GM23338 (cell line): ENCODE measurements around the gene TEX35. TPM values are rescaled to one million over a fixed set of nuclear protein-coding genes. Genes with fewer than 3 reads are reported as not detected.
A peak's percentile ranks its signal among the peaks of the same experiment; 100 is the strongest.

Source experiments
- ATAC-seq: fragments of 200-7000 bp; cut with Tn5 transposase; 3 replicates; pipeline ENCODE4 v1.9.1; 2020
- DNase-seq: peaks from one replicate; pipeline ENCODE4 v3.0.0-alpha.2; 2015; ENCODE audit warnings: low spot score
- H2AFZ ChIP-seq: fragments of 200-600 bp; sonication (generic); 2 replicates; pipeline ENCODE4 v1.8.0; 2016; ENCODE audit warnings: antibody characterized with exemption, mild to moderate bottlenecking, moderate library complexity
- H3F3A ChIP-seq: fragments of 200-600 bp; sonication (generic); replicated peaks from 2 replicates; pipeline ENCODE4 v1.8.0; 2017; ENCODE audit warnings: antibody characterized with exemption, mixed run types, low read depth
- H3K27ac ChIP-seq: fragments of 200-600 bp; sonication (generic); 2 replicates; pipeline ENCODE4 v1.6.1; 2016; ENCODE audit warnings: low read depth
- H3K27me3 ChIP-seq: fragments of 200-600 bp; sonication (generic); 2 replicates; pipeline ENCODE4 v1.8.0; 2016; ENCODE audit warnings: mild to moderate bottlenecking, mixed run types, moderate library complexity; ENCODE audit not compliant: insufficient read depth
- H3K36me3 ChIP-seq: fragments of 200-600 bp; sonication (generic); 2 replicates; pipeline ENCODE4 v1.8.0; 2016; ENCODE audit warnings: mild to moderate bottlenecking; ENCODE audit not compliant: insufficient read depth
- H3K4me1 ChIP-seq: fragments of 200-600 bp; sonication (generic); 2 replicates; pipeline ENCODE4 v1.8.0; 2016; ENCODE audit warnings: mild to moderate bottlenecking, moderate library complexity; ENCODE audit not compliant: insufficient read depth
- H3K4me2 ChIP-seq: fragments of 200-600 bp; sonication (generic); 2 replicates; pipeline ENCODE4 v1.7.1; 2017; ENCODE audit warnings: mixed run types
- H3K4me3 ChIP-seq: fragments of 200-600 bp; sonication (generic); 2 replicates; pipeline ENCODE4 v1.6.1; 2016; ENCODE audit warnings: mixed run types
- H3K79me2 ChIP-seq: fragments of 200-600 bp; sonication (generic); replicated peaks from 2 replicates; pipeline ENCODE4 v1.8.0; 2017; ENCODE audit warnings: mild to moderate bottlenecking; ENCODE audit not compliant: insufficient read depth
- H3K9me2 ChIP-seq: fragments of 200-600 bp; sonication (generic); 2 replicates; pipeline ENCODE4 v1.8.0; 2017; ENCODE audit not compliant: insufficient read depth
- H4K20me1 ChIP-seq: fragments of 200-600 bp; sonication (generic); replicated peaks from 2 replicates; pipeline ENCODE4 v1.8.0; 2017; ENCODE audit warnings: mild to moderate bottlenecking; ENCODE audit not compliant: insufficient read depth
- H3K27ac Mint-ChIP-seq: 2 replicates; pipeline ENCODE4 v1.8.0; 2020; ENCODE audit warnings: inconsistent platforms, mild to moderate bottlenecking, moderate library complexity, mixed read lengths
- H3K27me3 Mint-ChIP-seq: 3 replicates; pipeline ENCODE4 v1.8.0; 2022; ENCODE audit warnings: low read depth, mild to moderate bottlenecking, moderate library complexity, mixed read lengths, inconsistent platforms; ENCODE audit not compliant: insufficient read depth, poor library complexity
- H3K36me3 Mint-ChIP-seq: 3 replicates; pipeline ENCODE4 v1.8.0; 2021; ENCODE audit warnings: low read depth, mild to moderate bottlenecking, inconsistent platforms, moderate library complexity, mixed read lengths
- H3K4me1 Mint-ChIP-seq: 3 replicates; pipeline ENCODE4 v1.8.0; 2020; ENCODE audit warnings: mild to moderate bottlenecking, inconsistent platforms, mixed read lengths
- H3K4me3 Mint-ChIP-seq: 3 replicates; pipeline ENCODE4 v1.8.0; 2021; ENCODE audit warnings: moderate library complexity, mild to moderate bottlenecking, inconsistent platforms, mixed read lengths
- H3K9me3 Mint-ChIP-seq: 3 replicates; pipeline ENCODE4 v1.8.0; 2020; ENCODE audit warnings: moderate library complexity, mild to moderate bottlenecking, inconsistent platforms, mixed read lengths
- CREB1 ChIP-seq: fragments of 250-450 bp; sonication (Bioruptor Pico); IDR thresholded peaks from 2 replicates; pipeline ENCODE4 v1.5.0; 2020; ENCODE audit warnings: low read depth, mild to moderate bottlenecking, moderate library complexity
- JUNB ChIP-seq: IDR thresholded peaks from one replicate; pipeline ENCODE4 v1.6.1; 2016; ENCODE audit warnings: antibody characterized with exemption; ENCODE audit not compliant: unreplicated experiment
- NANOG ChIP-seq: IDR thresholded peaks from 2 replicates; pipeline ENCODE4 v1.6.1; 2016; ENCODE audit warnings: antibody characterized with exemption, borderline replicate concordance
- POLR2AphosphoS5 ChIP-seq: IDR thresholded peaks from 2 replicates; pipeline ENCODE4 v1.6.1; 2016; ENCODE audit warnings: antibody characterized with exemption, low read depth
- STAT1 ChIP-seq: IDR thresholded peaks from one replicate; pipeline ENCODE4 v1.6.1; 2016; ENCODE audit warnings: antibody characterized with exemption; ENCODE audit not compliant: unreplicated experiment
- ZNF114 ChIP-seq: fragments of 250-450 bp; sonication (Bioruptor Pico); IDR thresholded peaks from 2 replicates; pipeline ENCODE4 v1.5.0; 2020; ENCODE audit warnings: mild to moderate bottlenecking, moderate library complexity
- ZNF331 ChIP-seq: fragments of 250-450 bp; sonication (Bioruptor Pico); IDR thresholded peaks from 2 replicates; pipeline ENCODE4 v1.5.0; 2020; ENCODE audit warnings: low read depth, mild to moderate bottlenecking, moderate library complexity
- polyA plus RNA-seq: library from polyadenylated mRNA; unstranded; fragments of >200 nt; fragmentation: Nextera tagmentation; extraction: Ambion mirVana; gene quantifications from 2 replicates; pipeline ENCODE4 v1.2.1, GENCODE V29; 2016
- total RNA-seq: library from RNA; depleted of rRNA; stranded (reverse); fragments of >200 nt; shearing (Covaris generic); gene quantifications from 2 replicates; pipeline ENCODE4 v1.2.3, GENCODE V29; 2014
- TF ChIP-seq, protein P1 (sequence below): fragments of 250-450 bp; sonication (Bioruptor Pico); IDR thresholded peaks from 2 replicates; pipeline ENCODE4 v1.5.0; 2020; ENCODE audit warnings: mild to moderate bottlenecking, moderate library complexity
- TF ChIP-seq, protein P2 (sequence below): IDR thresholded peaks from 2 replicates; pipeline ENCODE4 v1.6.1; 2016; ENCODE audit warnings: antibody characterized with exemption
- TF ChIP-seq, protein P3 (sequence below), 2 experiments: fragments of 200-600 bp in 1 of 2; sonication (generic) in 1 of 2; conservative IDR thresholded peaks; 2 replicates each; pipeline versions ENCODE4 v1.5.1 to v1.6.1; 2016 to 2017; ENCODE audit warnings: antibody characterized with exemption in 2 of 2, low read depth in 2 of 2, mild to moderate bottlenecking in 2 of 2, moderate library complexity in 1 of 2

Gene TEX35
- total and polyA plus RNA-seq, 2 experiments from 2014 or later, result not detected

DNA sequence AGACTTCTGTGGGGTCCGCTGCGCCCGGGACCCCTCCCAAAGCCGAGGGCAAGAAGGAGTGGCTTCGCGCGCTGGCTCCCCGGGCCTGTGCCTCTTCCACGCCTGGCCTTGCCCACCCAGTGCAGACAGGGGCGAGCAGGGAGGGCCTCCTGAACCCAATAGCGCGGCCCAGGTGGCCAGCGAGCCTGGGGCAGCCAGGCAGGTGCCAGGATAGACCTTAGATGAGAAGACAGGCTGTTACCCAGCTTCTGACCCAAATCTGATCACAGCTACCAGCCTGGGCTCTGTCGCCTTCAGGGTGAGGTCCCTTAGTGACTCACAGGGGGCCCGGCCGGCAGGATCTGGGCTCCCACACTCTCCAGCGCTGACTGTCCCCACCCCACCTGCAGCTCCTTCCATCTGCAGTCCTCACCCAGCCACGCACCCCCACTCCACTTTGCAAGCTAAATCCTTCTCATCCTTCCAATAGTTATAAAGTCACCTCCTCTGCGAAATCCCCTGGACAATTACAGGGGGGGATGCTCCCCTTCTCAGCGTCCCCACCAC lies 25.8 kb upstream of the TEX35 start:
- no peaks in the 10 kb centered on the region; the same call in 2 of the 3 replicates for H3K36me3 Mint-ChIP-seq
- Histone ChIP-seq H3K4me1 (no peaks in the 10 kb centered on the region), H3K79me2 (no peaks in the 10 kb centered on the region), H4K20me1 (no peaks in the 10 kb centered on the region), H2AFZ (peak overlapping the region; percentile 83; the same call in 1 of the 2 replicates), H3K27me3 (no peaks in the 10 kb centered on the region), H3F3A (0 out of 2 replicates have a peak, but pooled peaks cover 6% of the 10 kb centered on the region), H3K9me2 (no peaks in the 10 kb centered on the region), H3K4me2 (no peak overlapping the region), H3K27ac (no peak overlapping the region), H3K4me3 (peak overlapping the region; percentile 37; the same call in 1 of the 2 replicates), H3K36me3 (no peaks in the 10 kb centered on the region)
- no peak for TF ChIP-seq POLR2AphosphoS5
- TF ChIP-seq STAT1, result no peak
- no peak for TF ChIP-seq ZNF114 (CRISPR knock-in tag)
- TF ChIP-seq JUNB, result no peak
- ATAC-seq (peak; percentile 60), DNase-seq (no peak)
- no peak overlapping the region for H3K4me3 Mint-ChIP-seq
- peaks cover 10% of the 10 kb centered on the region for H3K27me3 Mint-ChIP-seq
- no peaks in the 10 kb centered on the region for H3K9me3 Mint-ChIP-seq
- H3K4me1 Mint-ChIP-seq, result peaks cover 6% of the 10 kb centered on the region
- H3K27ac Mint-ChIP-seq, result no peak overlapping the region

DNA sequence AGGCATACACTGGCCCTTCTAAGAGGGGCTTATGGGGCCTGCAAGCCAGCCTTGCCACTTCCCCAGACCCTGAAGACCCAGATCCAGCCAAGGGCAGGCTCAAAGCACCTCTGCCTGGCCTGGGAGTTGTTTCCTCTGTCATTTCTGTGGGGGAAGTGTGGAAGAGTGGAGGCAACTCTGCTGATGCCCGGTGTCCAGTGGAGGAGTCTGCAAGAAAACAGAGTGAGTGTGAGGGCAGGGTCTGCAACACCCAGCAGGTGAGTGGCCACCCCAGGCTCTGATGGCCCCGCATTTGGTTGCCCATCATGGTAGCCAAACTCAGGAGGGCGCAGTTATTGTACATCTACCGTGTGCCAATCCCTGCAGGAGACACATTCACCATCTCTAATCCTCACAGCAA lies 24.5 kb upstream of the TEX35 start:
- TF ChIP-seq, protein P1, sequence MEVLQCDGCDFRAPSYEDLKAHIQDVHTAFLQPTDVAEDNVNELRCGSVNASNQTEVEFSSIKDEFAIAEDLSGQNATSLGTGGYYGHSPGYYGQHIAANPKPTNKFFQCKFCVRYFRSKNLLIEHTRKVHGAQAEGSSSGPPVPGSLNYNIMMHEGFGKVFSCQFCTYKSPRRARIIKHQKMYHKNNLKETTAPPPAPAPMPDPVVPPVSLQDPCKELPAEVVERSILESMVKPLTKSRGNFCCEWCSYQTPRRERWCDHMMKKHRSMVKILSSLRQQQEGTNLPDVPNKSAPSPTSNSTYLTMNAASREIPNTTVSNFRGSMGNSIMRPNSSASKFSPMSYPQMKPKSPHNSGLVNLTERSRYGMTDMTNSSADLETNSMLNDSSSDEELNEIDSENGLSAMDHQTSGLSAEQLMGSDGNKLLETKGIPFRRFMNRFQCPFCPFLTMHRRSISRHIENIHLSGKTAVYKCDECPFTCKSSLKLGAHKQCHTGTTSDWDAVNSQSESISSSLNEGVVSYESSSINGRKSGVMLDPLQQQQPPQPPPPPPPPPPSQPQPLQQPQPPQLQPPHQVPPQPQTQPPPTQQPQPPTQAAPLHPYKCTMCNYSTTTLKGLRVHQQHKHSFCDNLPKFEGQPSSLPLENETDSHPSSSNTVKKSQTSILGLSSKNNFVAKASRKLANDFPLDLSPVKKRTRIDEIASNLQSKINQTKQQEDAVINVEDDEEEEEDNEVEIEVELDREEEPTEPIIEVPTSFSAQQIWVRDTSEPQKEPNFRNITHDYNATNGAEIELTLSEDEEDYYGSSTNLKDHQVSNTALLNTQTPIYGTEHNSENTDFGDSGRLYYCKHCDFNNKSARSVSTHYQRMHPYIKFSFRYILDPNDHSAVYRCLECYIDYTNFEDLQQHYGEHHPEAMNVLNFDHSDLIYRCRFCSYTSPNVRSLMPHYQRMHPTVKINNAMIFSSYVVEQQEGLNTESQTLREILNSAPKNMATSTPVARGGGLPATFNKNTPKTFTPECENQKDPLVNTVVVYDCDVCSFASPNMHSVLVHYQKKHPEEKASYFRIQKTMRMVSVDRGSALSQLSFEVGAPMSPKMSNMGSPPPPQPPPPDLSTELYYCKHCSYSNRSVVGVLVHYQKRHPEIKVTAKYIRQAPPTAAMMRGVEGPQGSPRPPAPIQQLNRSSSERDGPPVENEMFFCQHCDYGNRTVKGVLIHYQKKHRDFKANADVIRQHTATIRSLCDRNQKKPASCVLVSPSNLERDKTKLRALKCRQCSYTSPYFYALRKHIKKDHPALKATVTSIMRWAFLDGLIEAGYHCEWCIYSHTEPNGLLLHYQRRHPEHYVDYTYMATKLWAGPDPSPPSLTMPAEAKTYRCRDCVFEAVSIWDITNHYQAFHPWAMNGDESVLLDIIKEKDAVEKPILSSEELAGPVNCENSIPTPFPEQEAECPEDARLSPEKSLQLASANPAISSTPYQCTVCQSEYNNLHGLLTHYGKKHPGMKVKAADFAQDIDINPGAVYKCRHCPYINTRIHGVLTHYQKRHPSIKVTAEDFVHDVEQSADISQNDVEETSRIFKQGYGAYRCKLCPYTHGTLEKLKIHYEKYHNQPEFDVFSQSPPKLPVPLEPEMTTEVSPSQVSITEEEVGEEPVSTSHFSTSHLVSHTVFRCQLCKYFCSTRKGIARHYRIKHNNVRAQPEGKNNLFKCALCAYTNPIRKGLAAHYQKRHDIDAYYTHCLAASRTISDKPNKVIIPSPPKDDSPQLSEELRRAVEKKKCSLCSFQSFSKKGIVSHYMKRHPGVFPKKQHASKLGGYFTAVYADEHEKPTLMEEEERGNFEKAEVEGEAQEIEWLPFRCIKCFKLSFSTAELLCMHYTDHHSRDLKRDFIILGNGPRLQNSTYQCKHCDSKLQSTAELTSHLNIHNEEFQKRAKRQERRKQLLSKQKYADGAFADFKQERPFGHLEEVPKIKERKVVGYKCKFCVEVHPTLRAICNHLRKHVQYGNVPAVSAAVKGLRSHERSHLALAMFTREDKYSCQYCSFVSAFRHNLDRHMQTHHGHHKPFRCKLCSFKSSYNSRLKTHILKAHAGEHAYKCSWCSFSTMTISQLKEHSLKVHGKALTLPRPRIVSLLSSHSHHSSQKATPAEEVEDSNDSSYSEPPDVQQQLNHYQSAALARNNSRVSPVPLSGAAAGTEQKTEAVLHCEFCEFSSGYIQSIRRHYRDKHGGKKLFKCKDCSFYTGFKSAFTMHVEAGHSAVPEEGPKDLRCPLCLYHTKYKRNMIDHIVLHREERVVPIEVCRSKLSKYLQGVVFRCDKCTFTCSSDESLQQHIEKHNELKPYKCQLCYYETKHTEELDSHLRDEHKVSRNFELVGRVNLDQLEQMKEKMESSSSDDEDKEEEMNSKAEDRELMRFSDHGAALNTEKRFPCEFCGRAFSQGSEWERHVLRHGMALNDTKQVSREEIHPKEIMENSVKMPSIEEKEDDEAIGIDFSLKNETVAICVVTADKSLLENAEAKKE (CRISPR knock-in tag), result no peak
- TF ChIP-seq NANOG, result no peak
- TF ChIP-seq ZNF331 (CRISPR knock-in tag), result no peak
- TF ChIP-seq, protein P2, sequence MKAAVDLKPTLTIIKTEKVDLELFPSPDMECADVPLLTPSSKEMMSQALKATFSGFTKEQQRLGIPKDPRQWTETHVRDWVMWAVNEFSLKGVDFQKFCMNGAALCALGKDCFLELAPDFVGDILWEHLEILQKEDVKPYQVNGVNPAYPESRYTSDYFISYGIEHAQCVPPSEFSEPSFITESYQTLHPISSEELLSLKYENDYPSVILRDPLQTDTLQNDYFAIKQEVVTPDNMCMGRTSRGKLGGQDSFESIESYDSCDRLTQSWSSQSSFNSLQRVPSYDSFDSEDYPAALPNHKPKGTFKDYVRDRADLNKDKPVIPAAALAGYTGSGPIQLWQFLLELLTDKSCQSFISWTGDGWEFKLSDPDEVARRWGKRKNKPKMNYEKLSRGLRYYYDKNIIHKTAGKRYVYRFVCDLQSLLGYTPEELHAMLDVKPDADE, result no peak
- TF ChIP-seq JUNB, result no peak
- TF ChIP-seq POLR2AphosphoS5, result no peak
- no peak for TF ChIP-seq CREB1 (CRISPR knock-in tag)
- TF ChIP-seq, protein P3, sequence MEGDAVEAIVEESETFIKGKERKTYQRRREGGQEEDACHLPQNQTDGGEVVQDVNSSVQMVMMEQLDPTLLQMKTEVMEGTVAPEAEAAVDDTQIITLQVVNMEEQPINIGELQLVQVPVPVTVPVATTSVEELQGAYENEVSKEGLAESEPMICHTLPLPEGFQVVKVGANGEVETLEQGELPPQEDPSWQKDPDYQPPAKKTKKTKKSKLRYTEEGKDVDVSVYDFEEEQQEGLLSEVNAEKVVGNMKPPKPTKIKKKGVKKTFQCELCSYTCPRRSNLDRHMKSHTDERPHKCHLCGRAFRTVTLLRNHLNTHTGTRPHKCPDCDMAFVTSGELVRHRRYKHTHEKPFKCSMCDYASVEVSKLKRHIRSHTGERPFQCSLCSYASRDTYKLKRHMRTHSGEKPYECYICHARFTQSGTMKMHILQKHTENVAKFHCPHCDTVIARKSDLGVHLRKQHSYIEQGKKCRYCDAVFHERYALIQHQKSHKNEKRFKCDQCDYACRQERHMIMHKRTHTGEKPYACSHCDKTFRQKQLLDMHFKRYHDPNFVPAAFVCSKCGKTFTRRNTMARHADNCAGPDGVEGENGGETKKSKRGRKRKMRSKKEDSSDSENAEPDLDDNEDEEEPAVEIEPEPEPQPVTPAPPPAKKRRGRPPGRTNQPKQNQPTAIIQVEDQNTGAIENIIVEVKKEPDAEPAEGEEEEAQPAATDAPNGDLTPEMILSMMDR (conservative IDR thresholded peaks at IDR 0.05; ENCODE audit: low read depth in 2 of 2), result no peak
- no peak overlapping the region for H2AFZ ChIP-seq
- no peak overlapping the region for H3K4me2 ChIP-seq
- Mint-ChIP-seq H3K9me3 (no peaks in the 10 kb centered on the region; the same call in 2 of the 3 replicates), H3K27ac (no peak overlapping the region), H3K36me3 (no peaks in the 10 kb centered on the region; the same call in 2 of the 3 replicates), H3K4me3 (no peak overlapping the region), H3K27me3 (peaks cover 10% of the 10 kb centered on the region), H3K4me1 (peaks cover 6% of the 10 kb centered on the region)
- DNase-seq (no peak), ATAC-seq (no peak)
- no peaks in the 10 kb centered on the region for H3K4me1 ChIP-seq
- no peaks in the 10 kb centered on the region for H3K9me2 ChIP-seq
- no peaks in the 10 kb centered on the region for H3K27me3 ChIP-seq
- H3K36me3 ChIP-seq, result no peaks in the 10 kb centered on the region
- no peak overlapping the region for H3K4me3 ChIP-seq
- H3F3A ChIP-seq, result 0 out of 2 replicates have a peak, but pooled peaks cover 6% of the 10 kb centered on the region
- no peak overlapping the region for H3K27ac ChIP-seq
- no peaks in the 10 kb centered on the region for H3K79me2 ChIP-seq
- no peaks in the 10 kb centered on the region for H4K20me1 ChIP-seq
